Measurements from ENCODE around the gene SPOCK1.

DNA sequence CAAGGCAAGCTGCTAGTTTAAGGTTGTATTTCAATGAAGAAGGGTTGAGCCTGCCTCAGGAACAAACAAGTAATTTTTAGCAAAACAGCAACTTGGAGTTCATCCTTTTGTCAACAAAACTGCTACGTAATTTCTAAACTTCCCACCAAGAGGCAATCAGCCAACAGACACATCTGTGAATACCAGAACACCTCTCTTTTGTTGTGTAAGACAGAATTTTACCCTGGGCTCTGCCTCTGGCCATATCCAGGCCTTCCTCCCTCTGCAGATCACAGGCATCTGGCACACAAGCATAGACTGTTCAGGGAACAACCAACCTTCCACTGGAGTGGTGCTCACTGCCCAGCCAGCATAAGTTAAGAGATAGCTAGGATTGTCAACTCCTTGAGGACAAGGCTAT, 409.0 kb downstream of the SPOCK1 start:
- TF ChIP-seq, protein P1, sequence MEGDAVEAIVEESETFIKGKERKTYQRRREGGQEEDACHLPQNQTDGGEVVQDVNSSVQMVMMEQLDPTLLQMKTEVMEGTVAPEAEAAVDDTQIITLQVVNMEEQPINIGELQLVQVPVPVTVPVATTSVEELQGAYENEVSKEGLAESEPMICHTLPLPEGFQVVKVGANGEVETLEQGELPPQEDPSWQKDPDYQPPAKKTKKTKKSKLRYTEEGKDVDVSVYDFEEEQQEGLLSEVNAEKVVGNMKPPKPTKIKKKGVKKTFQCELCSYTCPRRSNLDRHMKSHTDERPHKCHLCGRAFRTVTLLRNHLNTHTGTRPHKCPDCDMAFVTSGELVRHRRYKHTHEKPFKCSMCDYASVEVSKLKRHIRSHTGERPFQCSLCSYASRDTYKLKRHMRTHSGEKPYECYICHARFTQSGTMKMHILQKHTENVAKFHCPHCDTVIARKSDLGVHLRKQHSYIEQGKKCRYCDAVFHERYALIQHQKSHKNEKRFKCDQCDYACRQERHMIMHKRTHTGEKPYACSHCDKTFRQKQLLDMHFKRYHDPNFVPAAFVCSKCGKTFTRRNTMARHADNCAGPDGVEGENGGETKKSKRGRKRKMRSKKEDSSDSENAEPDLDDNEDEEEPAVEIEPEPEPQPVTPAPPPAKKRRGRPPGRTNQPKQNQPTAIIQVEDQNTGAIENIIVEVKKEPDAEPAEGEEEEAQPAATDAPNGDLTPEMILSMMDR (IDR thresholded peaks at IDR 0.05): no peak
- TF ChIP-seq POLR2A (IDR thresholded peaks at IDR 0.05): no peak

Measured in Peyer's patch (tissue), 4 donors.